ENCODE measurements around the gene NOS3.

NOS3 gene

GRCh38 chr7:150955519-150956394, 35.1 kb upstream of the NOS3 start:
- H3K4me3 ChIP-seq (ENCODE audit: control insufficient read depth, low read depth, low read length): no peak overlapping the region
- no peak for DNase-seq (ENCODE audit: low read depth)
- no peak for TF ChIP-seq CTCF (conservative IDR thresholded peaks at IDR 0.05; ENCODE audit: control insufficient read depth, insufficient read depth, low read depth, low read length)

DNA sequence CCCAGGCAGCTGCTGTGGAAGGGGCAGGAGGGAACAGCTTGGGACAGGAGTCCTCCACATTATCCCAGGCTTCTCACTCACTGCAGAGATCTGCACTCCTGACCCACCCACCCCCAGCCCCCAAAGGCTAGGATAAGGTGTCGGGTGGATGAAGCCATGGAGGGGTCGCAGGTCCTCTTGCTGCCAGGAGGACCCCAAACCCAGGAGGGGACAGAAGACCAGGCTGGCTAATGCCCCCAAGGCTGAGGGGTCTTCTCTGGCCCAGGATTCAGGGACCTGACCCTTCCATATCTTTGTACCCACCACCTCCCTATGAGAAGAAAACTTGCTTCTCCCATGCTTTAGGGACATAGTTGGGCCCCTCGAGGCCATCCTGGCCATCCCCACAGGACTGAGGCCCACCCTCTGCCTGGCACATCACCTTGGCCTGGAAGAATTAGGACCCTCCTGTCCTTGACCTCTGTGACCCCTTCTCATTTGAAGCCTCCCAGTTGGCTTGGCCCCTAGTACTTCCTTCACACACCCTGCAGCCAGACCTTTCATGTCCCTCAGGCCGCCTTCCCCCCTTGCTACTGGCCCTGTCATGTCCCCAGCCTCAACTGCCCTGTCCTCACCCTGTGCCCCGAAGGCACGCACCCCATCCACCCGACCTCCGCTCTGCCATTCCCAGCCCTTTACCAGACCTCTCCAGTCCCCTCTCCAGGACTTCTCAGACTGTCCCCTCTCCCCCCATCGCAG, 34.3 kb upstream of the NOS3 start:
- DNase-seq (ENCODE audit: low read depth): no peak
- H3K4me3 ChIP-seq (ENCODE audit: control insufficient read depth, low read depth, low read length): no peak overlapping the region
- TF ChIP-seq CTCF (conservative IDR thresholded peaks at IDR 0.05; ENCODE audit: control insufficient read depth, insufficient read depth, low read depth, low read length): no peak

DNA sequence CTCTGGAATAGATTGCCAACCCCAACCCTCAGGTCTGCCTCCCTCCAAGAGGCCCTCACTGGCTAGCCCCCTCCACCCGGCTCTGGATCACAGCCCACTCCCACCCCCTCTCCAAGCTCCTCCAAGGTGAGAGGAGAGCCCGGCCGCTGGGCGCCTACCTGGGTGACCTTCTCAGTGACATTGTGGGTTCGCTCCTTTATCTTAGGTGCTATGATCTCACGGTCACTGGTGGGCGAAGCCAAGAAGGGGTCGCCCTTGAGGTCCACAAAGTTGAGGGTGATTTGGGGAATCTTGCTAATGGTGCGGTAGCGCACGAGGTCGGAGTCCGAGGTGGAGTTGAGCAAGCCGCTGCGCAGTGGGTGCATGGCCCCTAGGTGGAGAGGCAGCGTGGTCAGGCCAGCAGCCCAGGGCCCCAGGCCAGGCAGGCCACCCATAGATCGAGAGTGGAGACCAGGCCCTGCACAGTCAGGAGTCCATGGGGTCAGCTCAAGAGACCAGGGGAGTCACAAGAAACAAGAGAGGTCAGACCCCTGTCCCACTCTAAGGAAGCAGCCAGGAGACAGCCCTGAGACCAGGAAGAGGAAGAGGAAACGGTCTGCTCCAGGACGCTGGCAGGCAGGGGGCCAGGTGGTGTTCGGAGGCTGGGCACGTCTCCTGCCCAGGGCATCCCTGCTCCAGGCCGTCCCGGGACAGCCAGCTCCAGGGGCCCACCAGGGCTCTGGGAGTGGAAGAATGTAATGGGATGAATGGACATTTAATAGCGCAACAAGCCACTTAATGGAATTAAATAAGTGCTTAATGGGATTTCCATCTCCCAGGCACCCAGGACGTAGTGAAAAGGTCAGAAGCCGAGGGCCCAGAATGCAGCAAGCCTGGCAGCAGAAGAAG, 33.4 kb upstream of the NOS3 start:
- no peak for TF ChIP-seq CTCF (conservative IDR thresholded peaks at IDR 0.05; ENCODE audit: control insufficient read depth, insufficient read depth, low read depth, low read length)
- DNase-seq (ENCODE audit: low read depth): no peak
- no peak overlapping the region for H3K4me3 ChIP-seq (ENCODE audit: control insufficient read depth, low read depth, low read length)

- TF ChIP-seq CTCF (conservative IDR thresholded peaks at IDR 0.05; ENCODE audit: control insufficient read depth, insufficient read depth, low read depth, low read length): no peak
- no peak for DNase-seq (ENCODE audit: low read depth)
Observed at GRCh38 chr7:150958062-150958552, 32.7 kb upstream of the NOS3 start.

DNA sequence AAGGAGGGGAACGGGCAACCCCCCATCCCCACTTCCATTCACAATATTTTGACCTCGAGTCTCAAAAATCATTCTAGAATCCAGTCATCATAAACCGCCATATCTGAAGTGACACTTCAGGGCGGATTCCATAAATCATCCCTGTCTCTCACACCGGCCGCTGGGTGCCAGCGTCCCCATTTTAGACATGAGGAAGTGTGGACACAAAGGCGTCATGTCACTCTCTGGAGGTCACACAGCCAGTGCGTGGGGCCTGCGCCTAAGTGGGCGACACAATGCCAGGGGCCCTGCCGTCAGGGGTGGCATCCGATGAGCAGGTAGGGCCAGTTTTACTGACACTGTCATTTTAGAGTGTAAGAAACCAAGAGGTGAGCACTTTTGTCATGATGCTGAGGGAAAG, 32.2 kb upstream of the NOS3 start:
- DNase-seq (ENCODE audit: low read depth): no peak
- no peak for TF ChIP-seq CTCF (conservative IDR thresholded peaks at IDR 0.05; ENCODE audit: control insufficient read depth, insufficient read depth, low read depth, low read length)
- H3K4me3 ChIP-seq (ENCODE audit: control insufficient read depth, low read depth, low read length): no peak overlapping the region

More at GRCh38 chr7:150958062-150958552, 32.7 kb upstream of the NOS3 start:
- no peak overlapping the region for H3K4me3 ChIP-seq (ENCODE audit: control insufficient read depth, low read depth, low read length)

DNA sequence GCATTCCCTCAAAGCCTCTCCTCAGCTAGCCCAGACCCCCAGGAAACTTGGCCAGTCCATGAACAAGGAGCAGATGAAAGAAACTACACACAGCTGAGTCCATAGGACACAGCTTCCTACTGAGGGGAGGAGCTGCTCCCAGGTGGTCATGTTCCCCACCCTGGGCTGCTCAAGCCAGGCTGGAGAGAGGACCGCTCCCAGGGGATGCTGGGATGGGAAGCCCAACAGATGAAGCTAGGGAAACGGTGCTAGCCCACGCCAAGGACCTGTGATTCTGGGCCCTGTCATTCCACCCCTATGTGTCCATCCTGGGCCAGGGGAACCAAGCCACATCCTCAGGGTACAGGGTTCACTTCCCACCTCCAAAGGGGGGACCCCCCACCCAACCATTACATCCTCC, 31.7 kb upstream of the NOS3 start:
- no peak overlapping the region for H3K4me3 ChIP-seq (ENCODE audit: control insufficient read depth, low read depth, low read length)
- TF ChIP-seq CTCF (conservative IDR thresholded peaks at IDR 0.05; ENCODE audit: control insufficient read depth, insufficient read depth, low read depth, low read length): no peak
- no peak for DNase-seq (ENCODE audit: low read depth)
